Left lobe of liver (tissue), 2 donors: ENCODE results near the gene ROCK2. TPM values are rescaled to one million over a fixed set of nuclear protein-coding genes. Genes with fewer than 3 reads are reported as not detected.
A peak's percentile ranks its signal among the peaks of the same experiment; 100 is the strongest.
"Not testable (repeated sequence)": the region's sequence is repeated elsewhere in the genome, so short reads cannot be mapped to it uniquely, and the experiment has no call there.

Experiments
- ATAC-seq: fragments of 200-7000 bp; cut with Tn5 transposase; one replicate; pipeline ENCODE4 v1.9.1; 2020; ENCODE audit warnings: mild to moderate bottlenecking, moderate library complexity
- DNase-seq: peaks from one replicate; pipeline ENCODE4 v3.0.0-alpha.2; 2020; ENCODE audit warnings: low spot score
- total RNA-seq: library from RNA; stranded (reverse); gene quantifications from one replicate; pipeline ENCODE4 v1.2.1, GENCODE V29; 2021
- donor health status: DM: no; HTN: no; CAD: no; lungs with moderate emphysema.
- donor health status: DM: no; HTN: yes; CAD: no.

The ROCK2 gene
- total RNA-seq, 1 donor from 2014 or later, result 12.0 TPM

- ATAC-seq (peak; percentile 3), DNase-seq (no peak)
Measured at GRCh38 chr2:11342551-11343367, 1.7 kb downstream of the ROCK2 start.

DNA sequence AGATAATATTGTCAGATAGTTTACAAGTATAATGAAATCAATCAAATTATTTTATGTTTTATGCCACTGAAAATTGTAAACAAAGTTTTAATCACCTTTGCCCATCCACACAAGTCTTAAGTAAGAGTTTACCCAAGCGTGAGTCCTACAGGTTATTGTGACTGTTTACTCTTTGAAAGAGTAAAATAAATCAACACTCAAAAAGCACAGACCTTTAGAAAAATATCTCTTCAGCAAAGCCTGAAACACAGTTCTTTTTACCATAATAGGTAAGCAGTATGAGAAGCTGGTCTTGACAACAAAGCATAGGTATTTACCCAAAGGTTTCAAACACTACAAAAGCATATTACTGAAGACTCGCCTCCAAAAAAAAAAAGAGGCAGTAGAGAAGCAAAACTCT lies 3.7 kb downstream of the ROCK2 start:
- DNase-seq (no peak), ATAC-seq (no peak)

GRCh38 chr2:11339508-11340083 lies 4.8 kb downstream of the ROCK2 start:
- no peak for ATAC-seq
- DNase-seq, result no peak

DNA sequence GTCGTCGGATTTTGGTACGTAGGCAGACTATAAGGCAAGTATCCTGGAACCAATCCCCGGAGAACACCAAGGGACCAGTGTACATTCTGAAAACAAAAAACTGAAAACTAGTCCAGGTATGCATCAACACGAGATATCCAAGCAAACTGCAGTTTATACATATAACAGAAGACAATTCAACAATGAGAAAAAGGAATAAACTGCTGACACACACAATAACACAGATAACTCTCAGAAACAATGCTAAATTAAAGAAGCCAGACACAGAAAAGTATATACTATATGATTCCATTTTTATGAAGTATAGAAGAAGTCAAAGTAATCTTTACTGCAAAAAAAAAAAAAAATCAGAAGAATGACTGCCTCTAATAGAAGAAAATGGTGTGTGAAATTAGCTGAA lies 5.9 kb downstream of the ROCK2 start:
- ATAC-seq, result no peak
- no peak for DNase-seq

DNA sequence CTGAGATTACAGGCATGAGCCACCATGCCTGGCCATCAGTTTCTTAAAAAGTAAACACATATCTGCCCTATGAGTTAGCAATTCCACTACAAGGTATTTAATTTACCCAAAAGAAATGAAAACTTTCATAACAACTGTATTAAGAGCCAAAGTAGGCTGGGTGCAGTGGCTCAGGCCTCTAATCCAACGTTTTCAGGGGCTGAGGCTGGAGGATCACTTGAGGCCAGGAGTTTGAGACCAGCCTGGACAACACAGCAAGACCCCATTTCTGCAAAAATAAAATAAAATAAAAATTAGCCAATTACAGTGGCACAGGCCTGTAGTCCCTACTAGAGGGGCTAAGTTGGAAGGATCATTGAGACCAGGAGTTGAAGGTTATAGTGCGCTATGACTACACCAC lies 6.5 kb downstream of the ROCK2 start:
- DNase-seq (no peak), ATAC-seq (no peak)

GRCh38 chr2:11336189-11336588 lies 8.2 kb downstream of the ROCK2 start:
- ATAC-seq, result no peak
- DNase-seq, result no peak

- ATAC-seq, result peak; percentile 75
Measured at GRCh38 chr2:11333427-11334183, 10.8 kb downstream of the ROCK2 start.

GRCh38 chr2:11332596-11332995 lies 11.8 kb downstream of the ROCK2 start:
- ATAC-seq, result no peak

More at GRCh38 chr2:11333427-11334183, 10.8 kb downstream of the ROCK2 start:
- DNase-seq, result no peak

DNA sequence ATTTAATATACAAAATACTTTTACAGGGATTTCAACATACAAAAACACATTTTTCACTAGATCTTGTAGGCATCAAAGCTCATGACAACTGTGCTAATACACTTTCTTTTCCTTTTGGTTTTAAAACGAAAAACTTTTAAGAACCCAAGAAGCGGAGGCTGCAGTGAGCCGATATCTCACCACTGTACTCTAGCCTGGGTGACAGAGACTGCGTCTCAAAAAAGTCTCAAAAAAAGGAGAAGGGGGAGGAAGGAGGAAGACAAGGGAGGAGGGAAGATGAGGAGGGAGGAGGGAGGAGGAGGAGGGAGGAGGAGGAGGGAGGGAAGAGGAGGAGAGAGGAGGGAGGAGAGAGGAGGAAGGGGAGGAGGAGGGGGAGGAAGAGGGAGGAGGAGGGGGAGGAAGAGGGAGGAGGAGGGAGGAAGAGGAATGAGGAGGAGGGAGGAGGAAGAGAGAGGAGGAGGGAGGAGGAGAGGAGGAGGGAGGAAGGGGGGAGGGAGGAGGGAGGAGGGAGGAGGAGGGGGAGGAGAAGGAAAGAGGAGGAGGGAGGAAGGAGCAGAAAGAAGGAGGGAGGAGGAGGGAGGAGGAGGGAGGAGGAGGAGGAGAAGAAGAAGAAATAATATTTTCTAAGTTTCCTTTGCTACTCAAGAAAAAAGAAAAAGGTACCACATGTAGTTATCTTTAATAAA lies 13.8 kb downstream of the ROCK2 start:
- ATAC-seq (no peak), DNase-seq (no peak)

More at GRCh38 chr2:11332596-11332995, 11.8 kb downstream of the ROCK2 start:
- no peak for DNase-seq

GRCh38 chr2:11329776-11330175 lies 14.7 kb downstream of the ROCK2 start:
- ATAC-seq, result no peak
- no peak for DNase-seq

GRCh38 chr2:11328522-11328921 lies 15.9 kb downstream of the ROCK2 start:
- not testable (repeated sequence) for DNase-seq, ATAC-seq

DNA sequence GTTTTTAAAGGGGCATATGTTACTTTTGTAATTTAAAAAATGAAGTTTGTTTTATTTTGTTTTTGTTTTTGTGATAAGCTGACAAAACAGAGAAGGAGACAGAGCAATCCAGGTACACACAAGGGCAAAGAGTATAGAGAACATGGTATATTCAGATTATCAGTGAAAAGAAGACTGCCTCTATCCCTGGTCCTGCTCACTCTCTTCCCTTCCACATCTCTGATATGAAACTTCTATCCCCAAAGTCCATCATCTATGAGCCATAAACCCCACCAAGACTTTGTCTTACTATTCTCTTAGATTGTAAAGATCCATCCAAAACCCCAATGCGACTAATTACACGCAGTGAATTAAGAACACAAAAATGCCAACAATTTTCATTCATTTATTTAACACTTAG lies 16.6 kb downstream of the ROCK2 start:
- DNase-seq, result no peak
- no peak for ATAC-seq

DNA sequence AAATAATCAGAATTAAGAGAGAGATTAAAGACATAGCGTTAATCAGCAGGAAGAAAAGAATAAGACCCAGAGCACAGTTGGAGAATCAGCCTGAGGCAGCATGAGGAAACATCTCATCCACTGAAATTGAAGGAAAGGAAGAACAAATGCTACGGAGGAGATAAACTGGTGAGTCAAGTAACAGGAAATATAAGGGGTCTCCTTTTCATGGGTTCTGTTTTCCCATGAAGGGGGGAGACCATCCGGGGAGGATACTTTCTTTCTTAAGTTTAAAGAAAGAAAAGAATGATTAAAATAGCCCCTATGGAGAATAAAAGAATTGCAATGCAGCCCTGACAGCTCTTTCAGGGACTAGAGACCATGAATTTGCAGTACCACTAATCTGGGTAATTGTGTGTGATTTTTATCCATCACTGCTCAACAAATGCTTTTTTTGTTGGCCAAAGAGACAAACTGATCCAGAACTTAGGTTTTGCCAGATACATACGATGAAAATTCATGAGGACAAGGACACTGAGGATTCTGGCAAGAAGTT lies 17.7 kb downstream of the ROCK2 start:
- no peak for ATAC-seq

GRCh38 chr2:11325961-11326676 lies 18.3 kb downstream of the ROCK2 start:
- no peak for ATAC-seq

More for the DNA sequence above, 17.7 kb downstream of the ROCK2 start:
- no peak for DNase-seq

GRCh38 chr2:11321847-11322246 lies 22.6 kb downstream of the ROCK2 start:
- ATAC-seq (no peak), DNase-seq (no peak)

More at GRCh38 chr2:11325961-11326676, 18.3 kb downstream of the ROCK2 start:
- DNase-seq, result no peak

GRCh38 chr2:11320698-11321492 lies 23.5 kb downstream of the ROCK2 start:
- ATAC-seq (peak; percentile 68), DNase-seq (no peak)

DNA sequence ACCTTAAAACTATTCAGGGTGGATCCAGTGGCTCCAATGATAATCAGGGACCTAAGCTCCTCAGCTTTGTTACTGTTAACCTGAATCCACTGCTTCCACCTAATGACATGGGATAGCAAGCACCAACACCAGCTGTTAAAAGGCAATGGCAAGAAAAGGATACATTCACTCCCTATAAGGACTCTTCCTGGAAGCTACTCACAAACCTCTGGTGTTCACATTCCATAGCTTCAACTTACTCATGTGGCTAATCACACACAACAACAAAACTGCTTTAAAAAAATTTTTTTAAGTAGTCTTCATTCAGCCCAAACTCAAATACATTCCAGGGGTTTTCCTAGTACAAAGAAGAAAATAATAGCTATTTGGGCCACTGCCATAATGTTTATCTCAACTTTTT lies 24.5 kb downstream of the ROCK2 start:
- DNase-seq (no peak), ATAC-seq (no peak)

DNA sequence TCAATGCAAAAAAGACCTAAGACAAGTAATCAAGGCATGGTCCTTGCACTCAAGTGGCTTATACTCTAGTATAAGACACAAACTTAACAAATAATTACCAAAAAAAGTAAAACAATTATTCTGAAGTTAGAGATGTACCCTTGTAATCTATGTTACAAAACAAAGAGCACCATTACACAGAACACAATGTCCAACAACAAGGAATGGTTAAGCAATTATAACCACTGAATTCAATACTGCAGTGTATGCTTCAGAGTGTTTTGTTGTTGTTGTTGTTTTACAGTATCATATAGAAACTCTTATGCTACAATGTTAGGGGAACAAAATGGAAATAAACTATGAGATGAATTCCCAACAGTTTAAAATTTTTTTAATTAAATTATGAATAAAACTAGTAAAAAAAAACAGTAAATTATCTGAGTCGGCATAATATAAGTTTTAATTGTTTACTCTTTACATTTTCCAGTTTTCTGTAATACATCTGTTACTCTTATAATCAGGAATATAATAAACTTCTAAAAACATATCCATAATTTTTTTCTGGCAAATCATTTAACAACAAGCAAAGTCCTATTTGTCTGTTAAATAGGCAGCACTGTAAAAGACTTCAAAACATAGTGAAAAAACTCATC lies 29.2 kb downstream of the ROCK2 start:
- DNase-seq (no peak), ATAC-seq (peak; percentile 45)

GRCh38 chr2:11314487-11314886 lies 29.9 kb downstream of the ROCK2 start:
- ATAC-seq (no peak), DNase-seq (no peak)
